Right hindlimb (tissue), 1 donor: ENCODE measurements around the gene AHCYL2.
"Not testable (repeated sequence)": the region's sequence is repeated elsewhere in the genome, so short reads cannot be mapped to it uniquely, and the experiment has no call there.

Experiments used
- DNase-seq: peaks from one replicate; pipeline ENCODE4 v3.0.0-alpha.2; 2018

Gene AHCYL2

GRCh38 chr7:129462420-129462819 is 237.6 kb downstream of the AHCYL2 start:
- DNase-seq, result no peak

- no peak for DNase-seq
These were observed 239.4 kb downstream of the AHCYL2 start for GRCh38 chr7:129464194-129464593.

GRCh38 chr7:129465080-129465479 is 240.2 kb downstream of the AHCYL2 start:
- no peak for DNase-seq

- peak; percentile 45 for DNase-seq
These were observed 242.0 kb downstream of the AHCYL2 start for GRCh38 chr7:129466796-129467195.

- DNase-seq, result no peak
These were observed 243.3 kb downstream of the AHCYL2 start for GRCh38 chr7:129468087-129468486.

GRCh38 chr7:129468547-129468946 is 243.7 kb downstream of the AHCYL2 start:
- DNase-seq, result no peak

GRCh38 chr7:129469930-129470329 is 245.1 kb downstream of the AHCYL2 start:
- DNase-seq, result no peak

GRCh38 chr7:129470411-129470810 is 245.6 kb downstream of the AHCYL2 start:
- DNase-seq, result no peak

- DNase-seq, result no peak
These were observed 246.6 kb downstream of the AHCYL2 start for GRCh38 chr7:129471402-129471827.

- not testable (repeated sequence) for DNase-seq
These were observed 251.1 kb downstream of the AHCYL2 start for GRCh38 chr7:129475931-129476330.

GRCh38 chr7:129476398-129476797 is 251.6 kb downstream of the AHCYL2 start:
- DNase-seq, result not testable (repeated sequence)
